GM23338 (cell line): Measurements from ENCODE around the gene ESRRA. TPM values are rescaled to one million over a fixed set of nuclear protein-coding genes. Genes with fewer than 3 reads are reported as not detected.

Experiments
- ATAC-seq: fragments of 200-7000 bp; cut with Tn5 transposase; 3 replicates; pipeline ENCODE4 v1.9.1; 2020
- DNase-seq: peaks from one replicate; pipeline ENCODE4 v3.0.0-alpha.2; 2015; ENCODE audit warnings: low spot score
- H2AFZ ChIP-seq: fragments of 200-600 bp; sonication (generic); 2 replicates; pipeline ENCODE4 v1.8.0; 2016; ENCODE audit warnings: antibody characterized with exemption, mild to moderate bottlenecking, moderate library complexity
- H3F3A ChIP-seq: fragments of 200-600 bp; sonication (generic); replicated peaks from 2 replicates; pipeline ENCODE4 v1.8.0; 2017; ENCODE audit warnings: antibody characterized with exemption, mixed run types, low read depth
- H3K27ac ChIP-seq: fragments of 200-600 bp; sonication (generic); 2 replicates; pipeline ENCODE4 v1.6.1; 2016; ENCODE audit warnings: low read depth
- H3K27me3 ChIP-seq: fragments of 200-600 bp; sonication (generic); 2 replicates; pipeline ENCODE4 v1.8.0; 2016; ENCODE audit warnings: mild to moderate bottlenecking, mixed run types, moderate library complexity; ENCODE audit not compliant: insufficient read depth
- H3K36me3 ChIP-seq: fragments of 200-600 bp; sonication (generic); 2 replicates; pipeline ENCODE4 v1.8.0; 2016; ENCODE audit warnings: mild to moderate bottlenecking; ENCODE audit not compliant: insufficient read depth
- H3K4me1 ChIP-seq: fragments of 200-600 bp; sonication (generic); 2 replicates; pipeline ENCODE4 v1.8.0; 2016; ENCODE audit warnings: mild to moderate bottlenecking, moderate library complexity; ENCODE audit not compliant: insufficient read depth
- H3K4me2 ChIP-seq: fragments of 200-600 bp; sonication (generic); 2 replicates; pipeline ENCODE4 v1.7.1; 2017; ENCODE audit warnings: mixed run types
- H3K4me3 ChIP-seq: fragments of 200-600 bp; sonication (generic); 2 replicates; pipeline ENCODE4 v1.6.1; 2016; ENCODE audit warnings: mixed run types
- H3K79me2 ChIP-seq: fragments of 200-600 bp; sonication (generic); replicated peaks from 2 replicates; pipeline ENCODE4 v1.8.0; 2017; ENCODE audit warnings: mild to moderate bottlenecking; ENCODE audit not compliant: insufficient read depth
- H3K9me2 ChIP-seq: fragments of 200-600 bp; sonication (generic); 2 replicates; pipeline ENCODE4 v1.8.0; 2017; ENCODE audit not compliant: insufficient read depth
- H4K20me1 ChIP-seq: fragments of 200-600 bp; sonication (generic); replicated peaks from 2 replicates; pipeline ENCODE4 v1.8.0; 2017; ENCODE audit warnings: mild to moderate bottlenecking; ENCODE audit not compliant: insufficient read depth
- H3K27ac Mint-ChIP-seq: 2 replicates; pipeline ENCODE4 v1.8.0; 2020; ENCODE audit warnings: inconsistent platforms, mild to moderate bottlenecking, moderate library complexity, mixed read lengths
- H3K27me3 Mint-ChIP-seq: 3 replicates; pipeline ENCODE4 v1.8.0; 2022; ENCODE audit warnings: low read depth, mild to moderate bottlenecking, moderate library complexity, mixed read lengths, inconsistent platforms; ENCODE audit not compliant: insufficient read depth, poor library complexity
- H3K36me3 Mint-ChIP-seq: 3 replicates; pipeline ENCODE4 v1.8.0; 2021; ENCODE audit warnings: low read depth, mild to moderate bottlenecking, inconsistent platforms, moderate library complexity, mixed read lengths
- H3K4me1 Mint-ChIP-seq: 3 replicates; pipeline ENCODE4 v1.8.0; 2020; ENCODE audit warnings: mild to moderate bottlenecking, inconsistent platforms, mixed read lengths
- H3K4me3 Mint-ChIP-seq: 3 replicates; pipeline ENCODE4 v1.8.0; 2021; ENCODE audit warnings: moderate library complexity, mild to moderate bottlenecking, inconsistent platforms, mixed read lengths
- H3K9me3 Mint-ChIP-seq: 3 replicates; pipeline ENCODE4 v1.8.0; 2020; ENCODE audit warnings: moderate library complexity, mild to moderate bottlenecking, inconsistent platforms, mixed read lengths
- CREB1 ChIP-seq: fragments of 250-450 bp; sonication (Bioruptor Pico); IDR thresholded peaks from 2 replicates; pipeline ENCODE4 v1.5.0; 2020; ENCODE audit warnings: low read depth, mild to moderate bottlenecking, moderate library complexity
- EZH2 ChIP-seq: fragments of 200-600 bp; sonication (generic); IDR thresholded peaks from one replicate; pipeline ENCODE4 v1.8.0; 2017; ENCODE audit warnings: antibody characterized with exemption, mild to moderate bottlenecking, low read depth; ENCODE audit not compliant: unreplicated experiment
- EZH2phosphoT487 ChIP-seq: fragments of 200-600 bp; sonication (generic); IDR thresholded peaks from one replicate; pipeline ENCODE4 v1.8.1; 2018; ENCODE audit warnings: antibody characterized with exemption; ENCODE audit not compliant: unreplicated experiment
- JUNB ChIP-seq: IDR thresholded peaks from one replicate; pipeline ENCODE4 v1.6.1; 2016; ENCODE audit warnings: antibody characterized with exemption; ENCODE audit not compliant: unreplicated experiment
- NANOG ChIP-seq: IDR thresholded peaks from 2 replicates; pipeline ENCODE4 v1.6.1; 2016; ENCODE audit warnings: antibody characterized with exemption, borderline replicate concordance
- POLR2AphosphoS5 ChIP-seq: IDR thresholded peaks from 2 replicates; pipeline ENCODE4 v1.6.1; 2016; ENCODE audit warnings: antibody characterized with exemption, low read depth
- STAT1 ChIP-seq: IDR thresholded peaks from one replicate; pipeline ENCODE4 v1.6.1; 2016; ENCODE audit warnings: antibody characterized with exemption; ENCODE audit not compliant: unreplicated experiment
- ZNF114 ChIP-seq: fragments of 250-450 bp; sonication (Bioruptor Pico); IDR thresholded peaks from 2 replicates; pipeline ENCODE4 v1.5.0; 2020; ENCODE audit warnings: mild to moderate bottlenecking, moderate library complexity
- long read RNA-seq: library from polyadenylated mRNA; unstranded; transcript quantifications from one replicate; pipeline ENCODE4 v2.0.0, GENCODE V29; 2020; ENCODE audit not compliant: unreplicated experiment
- polyA plus RNA-seq: library from polyadenylated mRNA; unstranded; fragments of >200 nt; fragmentation: Nextera tagmentation; extraction: Ambion mirVana; gene quantifications from 2 replicates; pipeline ENCODE4 v1.2.1, GENCODE V29; 2016
- total RNA-seq: library from RNA; depleted of rRNA; stranded (reverse); fragments of >200 nt; shearing (Covaris generic); gene quantifications from 2 replicates; pipeline ENCODE4 v1.2.3, GENCODE V29; 2014; rRNA removed
- TF ChIP-seq, protein P1 (sequence below): fragments of 250-450 bp; sonication (Bioruptor Pico); IDR thresholded peaks from 2 replicates; pipeline ENCODE4 v1.5.0; 2020; ENCODE audit warnings: mild to moderate bottlenecking, moderate library complexity
- TF ChIP-seq, protein P2 (sequence below): IDR thresholded peaks from 2 replicates; pipeline ENCODE4 v1.6.1; 2016; ENCODE audit warnings: antibody characterized with exemption
- TF ChIP-seq, protein P3 (sequence below), 2 experiments: fragments of 200-600 bp in 1 of 2; sonication (generic) in 1 of 2; conservative IDR thresholded peaks; 2 replicates each; pipeline versions ENCODE4 v1.5.1 to v1.6.1; 2016 to 2017; ENCODE audit warnings: antibody characterized with exemption in 2 of 2, low read depth in 2 of 2, mild to moderate bottlenecking in 2 of 2, moderate library complexity in 1 of 2

ESRRA gene
- total RNA-seq (50.1 and 55.1 TPM in 2 replicates), polyA plus RNA-seq (13.7 and 15.7 TPM in 2 replicates)
- long read RNA-seq, partial matches to known transcripts = 0 of 8 reads
- long read RNA-seq, other reads (novel, unspliced or antisense) = 4 of 8 reads

DNA sequence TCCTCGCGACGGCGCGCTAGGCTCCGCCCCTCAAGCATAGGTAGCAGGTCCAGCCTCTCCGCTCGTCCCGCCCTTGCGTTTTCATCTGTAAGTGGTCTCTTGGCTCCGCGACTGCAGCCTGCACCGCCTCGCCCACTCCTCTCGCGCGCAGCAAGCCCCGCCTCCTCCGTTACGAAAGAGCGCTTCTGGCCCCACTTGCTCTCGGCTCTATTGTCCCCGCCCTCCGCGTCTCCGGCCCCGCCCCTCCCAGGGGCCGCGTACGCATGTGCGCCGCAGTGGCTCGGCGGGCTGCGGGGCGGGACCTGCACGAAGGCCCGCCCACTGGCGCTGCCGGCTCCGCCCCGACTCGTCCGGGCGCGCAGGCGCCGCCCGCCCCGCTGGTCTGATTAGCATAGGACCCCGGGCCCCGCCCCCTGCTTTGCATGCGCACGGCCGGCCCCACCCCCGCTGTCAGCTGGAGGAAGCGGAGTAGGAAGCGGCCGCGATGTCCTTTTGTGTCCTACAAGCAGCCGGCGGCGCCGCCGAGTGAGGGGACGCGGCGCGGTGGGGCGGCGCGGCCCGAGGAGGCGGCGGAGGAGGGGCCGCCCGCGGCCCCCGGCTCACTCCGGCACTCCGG is at the start of gene ESRRA:
Gene ESRRA, plus strand, starts transcription at position 450 of the 616 bp plus-strand sequence. CDS start 1,656 bp downstream, outside the sequence.
- 0 out of 2 replicates have a peak within 1 kb of the TSS, but pooled peaks have one; percentile 77 for H2AFZ ChIP-seq
- peaks cover 32% of the 10 kb centered on the region for H3K27me3 ChIP-seq
- H3K27ac ChIP-seq = peak within 1 kb of the TSS; percentile 99
- peaks cover 3% of the 10 kb centered on the region; the same call in 1 of the 2 replicates for H4K20me1 ChIP-seq
- peaks cover 10% of the 10 kb centered on the region; the same call in 2 of the 3 replicates for H3K36me3 Mint-ChIP-seq
- peak within 1 kb of the TSS; percentile 100 for H3K27ac Mint-ChIP-seq
- H3K9me3 Mint-ChIP-seq = no peaks in the 10 kb centered on the region; the same call in 2 of the 3 replicates
- H3K9me2 ChIP-seq = no peaks in the 10 kb centered on the region
- peak within 1 kb of the TSS; percentile 100 for H3K4me3 Mint-ChIP-seq
- TF ChIP-seq JUNB (no peak), CREB1 (CRISPR knock-in tag) (peak; percentile 67), POLR2AphosphoS5 (peak; percentile 44; the same call in 1 of the 2 replicates), EZH2 (no peak), NANOG (no peak), ZNF114 (CRISPR knock-in tag) (no peak), STAT1 (no peak), EZH2phosphoT487 (no peak)
- TF ChIP-seq, protein P1, sequence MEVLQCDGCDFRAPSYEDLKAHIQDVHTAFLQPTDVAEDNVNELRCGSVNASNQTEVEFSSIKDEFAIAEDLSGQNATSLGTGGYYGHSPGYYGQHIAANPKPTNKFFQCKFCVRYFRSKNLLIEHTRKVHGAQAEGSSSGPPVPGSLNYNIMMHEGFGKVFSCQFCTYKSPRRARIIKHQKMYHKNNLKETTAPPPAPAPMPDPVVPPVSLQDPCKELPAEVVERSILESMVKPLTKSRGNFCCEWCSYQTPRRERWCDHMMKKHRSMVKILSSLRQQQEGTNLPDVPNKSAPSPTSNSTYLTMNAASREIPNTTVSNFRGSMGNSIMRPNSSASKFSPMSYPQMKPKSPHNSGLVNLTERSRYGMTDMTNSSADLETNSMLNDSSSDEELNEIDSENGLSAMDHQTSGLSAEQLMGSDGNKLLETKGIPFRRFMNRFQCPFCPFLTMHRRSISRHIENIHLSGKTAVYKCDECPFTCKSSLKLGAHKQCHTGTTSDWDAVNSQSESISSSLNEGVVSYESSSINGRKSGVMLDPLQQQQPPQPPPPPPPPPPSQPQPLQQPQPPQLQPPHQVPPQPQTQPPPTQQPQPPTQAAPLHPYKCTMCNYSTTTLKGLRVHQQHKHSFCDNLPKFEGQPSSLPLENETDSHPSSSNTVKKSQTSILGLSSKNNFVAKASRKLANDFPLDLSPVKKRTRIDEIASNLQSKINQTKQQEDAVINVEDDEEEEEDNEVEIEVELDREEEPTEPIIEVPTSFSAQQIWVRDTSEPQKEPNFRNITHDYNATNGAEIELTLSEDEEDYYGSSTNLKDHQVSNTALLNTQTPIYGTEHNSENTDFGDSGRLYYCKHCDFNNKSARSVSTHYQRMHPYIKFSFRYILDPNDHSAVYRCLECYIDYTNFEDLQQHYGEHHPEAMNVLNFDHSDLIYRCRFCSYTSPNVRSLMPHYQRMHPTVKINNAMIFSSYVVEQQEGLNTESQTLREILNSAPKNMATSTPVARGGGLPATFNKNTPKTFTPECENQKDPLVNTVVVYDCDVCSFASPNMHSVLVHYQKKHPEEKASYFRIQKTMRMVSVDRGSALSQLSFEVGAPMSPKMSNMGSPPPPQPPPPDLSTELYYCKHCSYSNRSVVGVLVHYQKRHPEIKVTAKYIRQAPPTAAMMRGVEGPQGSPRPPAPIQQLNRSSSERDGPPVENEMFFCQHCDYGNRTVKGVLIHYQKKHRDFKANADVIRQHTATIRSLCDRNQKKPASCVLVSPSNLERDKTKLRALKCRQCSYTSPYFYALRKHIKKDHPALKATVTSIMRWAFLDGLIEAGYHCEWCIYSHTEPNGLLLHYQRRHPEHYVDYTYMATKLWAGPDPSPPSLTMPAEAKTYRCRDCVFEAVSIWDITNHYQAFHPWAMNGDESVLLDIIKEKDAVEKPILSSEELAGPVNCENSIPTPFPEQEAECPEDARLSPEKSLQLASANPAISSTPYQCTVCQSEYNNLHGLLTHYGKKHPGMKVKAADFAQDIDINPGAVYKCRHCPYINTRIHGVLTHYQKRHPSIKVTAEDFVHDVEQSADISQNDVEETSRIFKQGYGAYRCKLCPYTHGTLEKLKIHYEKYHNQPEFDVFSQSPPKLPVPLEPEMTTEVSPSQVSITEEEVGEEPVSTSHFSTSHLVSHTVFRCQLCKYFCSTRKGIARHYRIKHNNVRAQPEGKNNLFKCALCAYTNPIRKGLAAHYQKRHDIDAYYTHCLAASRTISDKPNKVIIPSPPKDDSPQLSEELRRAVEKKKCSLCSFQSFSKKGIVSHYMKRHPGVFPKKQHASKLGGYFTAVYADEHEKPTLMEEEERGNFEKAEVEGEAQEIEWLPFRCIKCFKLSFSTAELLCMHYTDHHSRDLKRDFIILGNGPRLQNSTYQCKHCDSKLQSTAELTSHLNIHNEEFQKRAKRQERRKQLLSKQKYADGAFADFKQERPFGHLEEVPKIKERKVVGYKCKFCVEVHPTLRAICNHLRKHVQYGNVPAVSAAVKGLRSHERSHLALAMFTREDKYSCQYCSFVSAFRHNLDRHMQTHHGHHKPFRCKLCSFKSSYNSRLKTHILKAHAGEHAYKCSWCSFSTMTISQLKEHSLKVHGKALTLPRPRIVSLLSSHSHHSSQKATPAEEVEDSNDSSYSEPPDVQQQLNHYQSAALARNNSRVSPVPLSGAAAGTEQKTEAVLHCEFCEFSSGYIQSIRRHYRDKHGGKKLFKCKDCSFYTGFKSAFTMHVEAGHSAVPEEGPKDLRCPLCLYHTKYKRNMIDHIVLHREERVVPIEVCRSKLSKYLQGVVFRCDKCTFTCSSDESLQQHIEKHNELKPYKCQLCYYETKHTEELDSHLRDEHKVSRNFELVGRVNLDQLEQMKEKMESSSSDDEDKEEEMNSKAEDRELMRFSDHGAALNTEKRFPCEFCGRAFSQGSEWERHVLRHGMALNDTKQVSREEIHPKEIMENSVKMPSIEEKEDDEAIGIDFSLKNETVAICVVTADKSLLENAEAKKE (CRISPR knock-in tag) = no peak
- TF ChIP-seq, protein P2, sequence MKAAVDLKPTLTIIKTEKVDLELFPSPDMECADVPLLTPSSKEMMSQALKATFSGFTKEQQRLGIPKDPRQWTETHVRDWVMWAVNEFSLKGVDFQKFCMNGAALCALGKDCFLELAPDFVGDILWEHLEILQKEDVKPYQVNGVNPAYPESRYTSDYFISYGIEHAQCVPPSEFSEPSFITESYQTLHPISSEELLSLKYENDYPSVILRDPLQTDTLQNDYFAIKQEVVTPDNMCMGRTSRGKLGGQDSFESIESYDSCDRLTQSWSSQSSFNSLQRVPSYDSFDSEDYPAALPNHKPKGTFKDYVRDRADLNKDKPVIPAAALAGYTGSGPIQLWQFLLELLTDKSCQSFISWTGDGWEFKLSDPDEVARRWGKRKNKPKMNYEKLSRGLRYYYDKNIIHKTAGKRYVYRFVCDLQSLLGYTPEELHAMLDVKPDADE = no peak
- TF ChIP-seq, protein P3, sequence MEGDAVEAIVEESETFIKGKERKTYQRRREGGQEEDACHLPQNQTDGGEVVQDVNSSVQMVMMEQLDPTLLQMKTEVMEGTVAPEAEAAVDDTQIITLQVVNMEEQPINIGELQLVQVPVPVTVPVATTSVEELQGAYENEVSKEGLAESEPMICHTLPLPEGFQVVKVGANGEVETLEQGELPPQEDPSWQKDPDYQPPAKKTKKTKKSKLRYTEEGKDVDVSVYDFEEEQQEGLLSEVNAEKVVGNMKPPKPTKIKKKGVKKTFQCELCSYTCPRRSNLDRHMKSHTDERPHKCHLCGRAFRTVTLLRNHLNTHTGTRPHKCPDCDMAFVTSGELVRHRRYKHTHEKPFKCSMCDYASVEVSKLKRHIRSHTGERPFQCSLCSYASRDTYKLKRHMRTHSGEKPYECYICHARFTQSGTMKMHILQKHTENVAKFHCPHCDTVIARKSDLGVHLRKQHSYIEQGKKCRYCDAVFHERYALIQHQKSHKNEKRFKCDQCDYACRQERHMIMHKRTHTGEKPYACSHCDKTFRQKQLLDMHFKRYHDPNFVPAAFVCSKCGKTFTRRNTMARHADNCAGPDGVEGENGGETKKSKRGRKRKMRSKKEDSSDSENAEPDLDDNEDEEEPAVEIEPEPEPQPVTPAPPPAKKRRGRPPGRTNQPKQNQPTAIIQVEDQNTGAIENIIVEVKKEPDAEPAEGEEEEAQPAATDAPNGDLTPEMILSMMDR (conservative IDR thresholded peaks at IDR 0.05; ENCODE audit: low read depth in 2 of 2) = no peak
- DNase-seq (peak; percentile 100), ATAC-seq (peak; percentile 67)
- peaks cover 14% of the 10 kb centered on the region for H3K4me1 Mint-ChIP-seq
- H3K4me2 ChIP-seq = peak within 1 kb of the TSS; percentile 96
- no peaks in the 10 kb centered on the region for H3K36me3 ChIP-seq
- H3K4me1 ChIP-seq = peaks cover 9% of the 10 kb centered on the region; the same call in 1 of the 2 replicates
- H3K4me3 ChIP-seq = peak within 1 kb of the TSS; percentile 91
- H3F3A ChIP-seq = peaks cover 7% of the 10 kb centered on the region
- H3K27me3 Mint-ChIP-seq = peaks cover 37% of the 10 kb centered on the region
- peaks cover 29% of the 10 kb centered on the region for H3K79me2 ChIP-seq
